ENCODE data around the gene LRP1-AS.

Gene LRP1-AS

GRCh38 chr12:57095440-57095839, 52.0 kb downstream of the LRP1-AS start:
- DNase-seq, result no peak

All from NCI-H2029 treated with DMSO at 0.1 percent for 48 hours (cell line).